Psoas muscle (tissue), 8 donors: ENCODE measurements around the gene C3orf20. TPM values are rescaled to one million over a fixed set of nuclear protein-coding genes. Genes with fewer than 3 reads are reported as not detected.

ENCODE experiments used
- ATAC-seq, 4 donors: fragments of 200-7000 bp; cut with Tn5 transposase; one replicate each; pipeline ENCODE4 v1.9.1; 2020; ENCODE audit warnings: moderate library complexity in 3 of 4, mild to moderate bottlenecking in 2 of 4
- DNase-seq, 2 donors: peaks; one replicate each; pipeline ENCODE4 v3.0.0-alpha.2; 2020
- H3K27ac ChIP-seq: fragments of 200-600 bp; one replicate; pipeline ENCODE4 v1.8.0; 2022
- H3K27me3 ChIP-seq, 3 donors: fragments of 200-600 bp in 1 of 3; one replicate each; pipeline versions ENCODE4 v1.6.1 to v1.8.0; 2013 to 2022; ENCODE audit warnings: low read length in 2 of 3, mild to moderate bottlenecking in 2 of 3, moderate library complexity in 1 of 3; ENCODE audit not compliant: insufficient read depth in 3 of 3
- H3K36me3 ChIP-seq, 2 donors: fragments of 200-600 bp in 1 of 2; one replicate each; pipeline versions ENCODE4 v1.6.1 to v1.8.0; 2013 to 2022; ENCODE audit warnings: low read depth in 1 of 2, mild to moderate bottlenecking in 1 of 2, moderate library complexity in 1 of 2; ENCODE audit not compliant: insufficient read depth in 1 of 2
- H3K4me1 ChIP-seq: fragments of 200-600 bp; one replicate; pipeline ENCODE4 v1.8.0; 2022
- H3K4me3 ChIP-seq: fragments of 200-600 bp; one replicate; pipeline ENCODE4 v1.8.0; 2022; ENCODE audit warnings: mild to moderate bottlenecking
- H3K9me3 ChIP-seq: fragments of 200-600 bp; one replicate; pipeline ENCODE4 v1.8.0; 2022
- CTCF ChIP-seq: fragments of 200-600 bp; IDR thresholded peaks from one replicate; pipeline ENCODE4 v1.8.0; 2022; ENCODE audit warnings: antibody characterized with exemption
- WGBS, 3 donors: extraction: QIAGEN DNeasy Blood & Tissue Kit; methylation state at CpG; one replicate each; pipeline versions ENCODE4 v1.1.6 to v1.1.7; 2013; 5-methylcytosine and 5-hydroxymethylcytosine counted together
- intact Hi-C, 2 donors: fragments of 100-400 bp; cut with DNase I; formaldehyde crosslinking; loops; one replicate each; pipeline versions ENCODE4 v1.11.0 to v1.14.2; 2022
- polyA plus RNA-seq, 3 donors: library from polyadenylated mRNA; stranded (reverse); fragments of 200-250 nt; gene quantifications; one replicate each; pipeline ENCODE4 v1.2.3, GENCODE V29; 2013
- total RNA-seq, 4 donors: library from RNA; stranded (reverse); fragmentation: NEBNext Ultra II Directional in 2 of 4; extraction: Animal tissue kit (Norgen Biotek cat#: 25700) in 2 of 4; gene quantifications; one replicate each; pipeline versions ENCODE4 v1.2.1 to v1.2.4, GENCODE V29; 2021 to 2023
- donor health status: healthy with polysubstance abuse.
- donor health status: DM: no; HTN: no; CAD: no; lungs with moderate emphysema.
- donor health status: Bipolar disorder and iron deficiency.
- donor health status: healthy.
- donor health status: DM: yes; HTN: yes; CAD: no.
- donor health status: DM: no; HTN: no; CAD: no.
- donor health status: DM: no; HTN: no; CAD: no.
- donor health status: DM: yes; HTN: yes; CAD: no.

The C3orf20 gene
- total and polyA plus RNA-seq, 7 donors = 0.01 to 0.38 (median 0.09) TPM; not detected in 2

DNA sequence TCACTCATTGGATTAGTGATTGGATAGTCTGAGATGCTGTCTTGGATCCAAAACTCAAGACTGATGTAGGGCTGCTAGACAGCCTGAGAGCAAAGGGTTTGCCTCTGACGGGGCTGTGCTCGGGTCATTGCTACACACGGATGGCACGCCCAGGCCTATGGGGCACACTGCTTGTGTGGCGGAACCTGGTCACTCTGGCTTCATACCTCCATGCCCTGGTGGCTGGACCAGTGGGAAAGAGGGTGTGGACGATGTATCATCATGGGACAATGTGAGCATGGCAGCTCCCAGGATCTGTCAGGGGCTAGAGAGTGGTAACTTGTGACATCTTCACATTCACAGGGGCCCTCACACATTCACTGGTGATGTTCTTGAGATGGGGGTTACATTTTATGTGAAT lies 41.5 kb upstream of the C3orf20 start:
- no peaks in the 10 kb centered on the region for H3K4me1 ChIP-seq
- intact Hi-C loops = loop anchor here in 1 of 2 donors (5.0 kb wide), 1 partner anchor 289 kb away; no protein-coding TSS in a partner anchor
- H3K27me3 ChIP-seq = peaks cover 0 to 2% (median 0%) of the 10 kb centered on the region in 3 donors
- DNase-seq (no peak), ATAC-seq (no peak)
- no peaks in the 10 kb centered on the region for H3K36me3 ChIP-seq
- no peak overlapping the region for H3K4me3 ChIP-seq
- H3K9me3 ChIP-seq = no peaks in the 10 kb centered on the region
- no peak overlapping the region for H3K27ac ChIP-seq
- 87 to 92% (median 89%) methylated on average over 6 of the region's 6 CpGs for WGBS, 3 donors
- TF ChIP-seq CTCF = no peak

GRCh38 chr3:14633819-14634424 lies 41.0 kb upstream of the C3orf20 start:
- H3K9me3 ChIP-seq = no peaks in the 10 kb centered on the region
- no peaks in the 10 kb centered on the region for H3K27me3 ChIP-seq
- TF ChIP-seq CTCF = peak; percentile 77
- H3K27ac ChIP-seq = no peak overlapping the region
- H3K36me3 ChIP-seq = no peaks in the 10 kb centered on the region
- intact Hi-C loops = loop anchor here in 1 of 2 donors (5.0 kb wide), 1 partner anchor 288 kb away; no protein-coding TSS in a partner anchor
- no peak overlapping the region for H3K4me3 ChIP-seq
- 39 to 42% (median 40%) methylated on average over 8 of the region's 8 CpGs for WGBS, 3 donors
- DNase-seq (peak; percentile 55 to 77), ATAC-seq (peak; percentile 64 to 86 (median 78))
- no peaks in the 10 kb centered on the region for H3K4me1 ChIP-seq

DNA sequence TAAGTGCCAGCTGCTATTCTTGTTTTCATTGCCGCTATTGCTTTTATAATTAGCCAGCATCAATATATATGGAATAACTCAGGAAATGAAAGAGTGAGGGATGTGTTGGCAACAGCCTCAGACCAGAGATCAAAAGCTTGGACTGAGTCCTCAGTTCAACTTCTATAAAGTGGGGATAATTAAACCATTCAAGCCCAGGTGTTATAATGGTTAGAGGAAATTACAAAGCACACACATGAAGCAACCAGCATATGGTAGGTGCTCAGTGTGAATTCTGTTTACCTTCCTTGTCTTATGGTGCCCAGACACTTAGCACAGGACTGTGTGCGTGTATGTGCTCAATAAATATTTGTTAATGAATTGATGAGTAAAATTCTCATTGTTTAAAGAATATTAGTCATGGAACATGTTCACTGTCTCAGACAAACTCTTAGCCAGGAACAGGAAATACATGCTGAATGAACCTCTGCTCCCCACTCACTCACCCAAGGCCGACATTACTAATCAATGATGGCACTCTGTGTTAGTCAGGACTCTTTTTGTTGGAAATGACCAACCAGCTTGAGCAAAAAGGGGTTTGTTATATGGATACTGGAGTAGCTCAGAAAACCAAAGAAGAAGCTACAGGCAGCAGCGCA lies 40.1 kb upstream of the C3orf20 start:
- WGBS, 3 donors = 73 to 80% (median 77%) methylated on average over 4 of the region's 4 CpGs
- no peak overlapping the region for H3K4me3 ChIP-seq
- DNase-seq (no peak), ATAC-seq (no peak)
- peaks cover 0 to 2% (median 0%) of the 10 kb centered on the region in 3 donors for H3K27me3 ChIP-seq
- no peaks in the 10 kb centered on the region for H3K4me1 ChIP-seq
- H3K36me3 ChIP-seq = no peaks in the 10 kb centered on the region
- H3K27ac ChIP-seq = no peak overlapping the region
- no peaks in the 10 kb centered on the region for H3K9me3 ChIP-seq
- intact Hi-C loops = loop anchor here in 1 of 2 donors (5.0 kb wide), 1 partner anchor 287 kb away; no protein-coding TSS in a partner anchor
- TF ChIP-seq CTCF = no peak

GRCh38 chr3:14636496-14637087 lies 38.3 kb upstream of the C3orf20 start:
- no peak for TF ChIP-seq CTCF
- Histone ChIP-seq H3K4me3 (no peak overlapping the region), H3K36me3 (no peaks in the 10 kb centered on the region), H3K9me3 (no peaks in the 10 kb centered on the region), H3K27ac (no peak overlapping the region), H3K27me3 (peaks cover 0 to 19% (median 0%) of the 10 kb centered on the region in 3 donors), H3K4me1 (no peaks in the 10 kb centered on the region)
- 58 to 62% (median 61%) methylated on average over 4 of the region's 4 CpGs for WGBS, 3 donors
- ATAC-seq = no peak
- intact Hi-C loops = loop anchor here in 1 of 2 donors (2.0 kb wide), 1 partner anchor 284 kb away; no protein-coding TSS in a partner anchor
- DNase-seq = no peak
